ENCODE measurements around the gene CIT. TPM values are rescaled to one million over a fixed set of nuclear protein-coding genes. Genes with fewer than 3 reads are reported as not detected.

CIT gene
- total RNA-seq, 1 experiment from 2014 or later: 67.9 TPM

DNA sequence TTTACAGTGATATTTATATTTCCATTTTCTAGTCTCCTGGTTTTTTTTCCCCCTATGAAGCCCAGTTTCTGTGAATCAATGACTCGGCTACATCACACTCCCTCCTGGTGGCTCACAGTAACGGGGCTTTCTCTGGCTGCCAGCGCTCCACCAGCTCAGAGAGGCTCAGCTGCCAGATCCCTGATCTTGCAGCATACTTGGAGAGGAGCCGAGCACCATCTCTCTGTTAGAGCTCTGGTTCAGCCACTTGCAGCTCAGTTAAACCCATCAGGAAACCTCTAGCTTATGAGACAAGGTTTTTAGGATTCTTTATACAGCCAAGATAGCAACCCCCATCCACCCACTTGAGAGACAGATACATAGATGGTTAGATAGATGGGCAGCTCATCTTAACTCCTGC is 74.6 kb downstream of the CIT start:
- ChIA-PET CTCF (no interaction called here), POLR2A (no interaction called here)
- BruUV-seq (replicated peaks): no TSS peak
- TF ChIP-seq, protein P1, sequence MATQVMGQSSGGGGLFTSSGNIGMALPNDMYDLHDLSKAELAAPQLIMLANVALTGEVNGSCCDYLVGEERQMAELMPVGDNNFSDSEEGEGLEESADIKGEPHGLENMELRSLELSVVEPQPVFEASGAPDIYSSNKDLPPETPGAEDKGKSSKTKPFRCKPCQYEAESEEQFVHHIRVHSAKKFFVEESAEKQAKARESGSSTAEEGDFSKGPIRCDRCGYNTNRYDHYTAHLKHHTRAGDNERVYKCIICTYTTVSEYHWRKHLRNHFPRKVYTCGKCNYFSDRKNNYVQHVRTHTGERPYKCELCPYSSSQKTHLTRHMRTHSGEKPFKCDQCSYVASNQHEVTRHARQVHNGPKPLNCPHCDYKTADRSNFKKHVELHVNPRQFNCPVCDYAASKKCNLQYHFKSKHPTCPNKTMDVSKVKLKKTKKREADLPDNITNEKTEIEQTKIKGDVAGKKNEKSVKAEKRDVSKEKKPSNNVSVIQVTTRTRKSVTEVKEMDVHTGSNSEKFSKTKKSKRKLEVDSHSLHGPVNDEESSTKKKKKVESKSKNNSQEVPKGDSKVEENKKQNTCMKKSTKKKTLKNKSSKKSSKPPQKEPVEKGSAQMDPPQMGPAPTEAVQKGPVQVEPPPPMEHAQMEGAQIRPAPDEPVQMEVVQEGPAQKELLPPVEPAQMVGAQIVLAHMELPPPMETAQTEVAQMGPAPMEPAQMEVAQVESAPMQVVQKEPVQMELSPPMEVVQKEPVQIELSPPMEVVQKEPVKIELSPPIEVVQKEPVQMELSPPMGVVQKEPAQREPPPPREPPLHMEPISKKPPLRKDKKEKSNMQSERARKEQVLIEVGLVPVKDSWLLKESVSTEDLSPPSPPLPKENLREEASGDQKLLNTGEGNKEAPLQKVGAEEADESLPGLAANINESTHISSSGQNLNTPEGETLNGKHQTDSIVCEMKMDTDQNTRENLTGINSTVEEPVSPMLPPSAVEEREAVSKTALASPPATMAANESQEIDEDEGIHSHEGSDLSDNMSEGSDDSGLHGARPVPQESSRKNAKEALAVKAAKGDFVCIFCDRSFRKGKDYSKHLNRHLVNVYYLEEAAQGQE (IDR thresholded peaks at IDR 0.05; ENCODE audit: insufficient read depth in 1 of 2, low read depth in 2 of 2, low read length in 1 of 2): no peak
- TF ChIP-seq TCF7L2 (IDR thresholded peaks at IDR 0.05; ENCODE audit: low read depth, low read length) (no peak), SIN3A (IDR thresholded peaks at IDR 0.05; ENCODE audit: borderline replicate concordance, insufficient read depth, low read depth, low read length) (no peak), POLR2AphosphoS5 (IDR thresholded peaks at IDR 0.05; ENCODE audit: low read depth, low read length) (no peak)
- TF ChIP-seq, protein P2, sequence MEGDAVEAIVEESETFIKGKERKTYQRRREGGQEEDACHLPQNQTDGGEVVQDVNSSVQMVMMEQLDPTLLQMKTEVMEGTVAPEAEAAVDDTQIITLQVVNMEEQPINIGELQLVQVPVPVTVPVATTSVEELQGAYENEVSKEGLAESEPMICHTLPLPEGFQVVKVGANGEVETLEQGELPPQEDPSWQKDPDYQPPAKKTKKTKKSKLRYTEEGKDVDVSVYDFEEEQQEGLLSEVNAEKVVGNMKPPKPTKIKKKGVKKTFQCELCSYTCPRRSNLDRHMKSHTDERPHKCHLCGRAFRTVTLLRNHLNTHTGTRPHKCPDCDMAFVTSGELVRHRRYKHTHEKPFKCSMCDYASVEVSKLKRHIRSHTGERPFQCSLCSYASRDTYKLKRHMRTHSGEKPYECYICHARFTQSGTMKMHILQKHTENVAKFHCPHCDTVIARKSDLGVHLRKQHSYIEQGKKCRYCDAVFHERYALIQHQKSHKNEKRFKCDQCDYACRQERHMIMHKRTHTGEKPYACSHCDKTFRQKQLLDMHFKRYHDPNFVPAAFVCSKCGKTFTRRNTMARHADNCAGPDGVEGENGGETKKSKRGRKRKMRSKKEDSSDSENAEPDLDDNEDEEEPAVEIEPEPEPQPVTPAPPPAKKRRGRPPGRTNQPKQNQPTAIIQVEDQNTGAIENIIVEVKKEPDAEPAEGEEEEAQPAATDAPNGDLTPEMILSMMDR (IDR thresholded peaks at IDR 0.05): no peak
- Histone ChIP-seq H3K27me3 (ENCODE audit: control insufficient read depth, insufficient read depth, low read length) (no peaks in the 10 kb centered on the region), H3K36me3 (ENCODE audit: control insufficient read depth, insufficient read depth, low read length) (no peaks in the 10 kb centered on the region), H3K9me3 (ENCODE audit: control insufficient read depth, insufficient read depth, low read depth, low read length) (peaks cover 6% of the 10 kb centered on the region; the same call in 1 of the 2 replicates), H3K4me3 (ENCODE audit: low read depth in 2 of 2, low read length in 2 of 2) (no peak overlapping the region), H3K27ac (ENCODE audit: low read length) (no peak overlapping the region), H3K4me1 (ENCODE audit: control insufficient read depth, insufficient read depth, low read length) (no peaks in the 10 kb centered on the region)
- in situ Hi-C loops (cut with HindIII; ENCODE audit: low pct_unique_long_range_greater_than_20kb, low sequenced_read_pairs) (no loop called here), intact Hi-C loops (cut with micrococcal nuclease; ENCODE audit: unreplicated experiment) (no loop called here)
- DNase-seq (ENCODE audit: low read depth, low spot score) (no peak), ATAC-seq (no peak)

DNA sequence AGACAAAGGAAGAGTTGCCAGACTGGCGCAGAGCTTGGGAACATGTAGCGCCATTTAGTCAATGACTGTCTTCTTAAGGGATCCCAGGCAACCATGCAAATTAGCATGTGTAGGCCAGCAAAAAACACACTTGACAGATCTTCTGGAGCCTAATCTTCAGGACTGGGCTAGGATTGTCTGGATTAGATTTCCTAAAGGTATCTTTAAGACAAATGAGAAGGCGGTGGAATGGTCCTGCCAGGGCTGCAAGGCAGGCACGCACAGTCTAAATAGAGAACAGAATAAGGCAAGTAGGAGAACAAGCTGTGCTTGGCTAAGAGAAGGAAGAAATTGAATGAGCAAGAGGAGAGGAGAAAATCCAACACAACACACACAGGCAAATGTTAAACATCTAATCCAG is 80.0 kb downstream of the CIT start:
- in situ Hi-C loops (cut with HindIII; ENCODE audit: low pct_unique_long_range_greater_than_20kb, low sequenced_read_pairs): no loop called here

More for the DNA sequence above, 80.0 kb downstream of the CIT start:
- ChIA-PET CTCF (no interaction called here), POLR2A (no interaction called here)
- no peak for DNase-seq (ENCODE audit: low read depth, low spot score)
- TF ChIP-seq POLR2AphosphoS5 (IDR thresholded peaks at IDR 0.05; ENCODE audit: low read depth, low read length) (no peak), SIN3A (IDR thresholded peaks at IDR 0.05; ENCODE audit: borderline replicate concordance, insufficient read depth, low read depth, low read length) (no peak), TCF7L2 (IDR thresholded peaks at IDR 0.05; ENCODE audit: low read depth, low read length) (no peak)
- TF ChIP-seq, protein P2 (IDR thresholded peaks at IDR 0.05): no peak
- TF ChIP-seq, protein P1 (IDR thresholded peaks at IDR 0.05; ENCODE audit: insufficient read depth in 1 of 2, low read depth in 2 of 2, low read length in 1 of 2): no peak
- Histone ChIP-seq H3K4me1 (ENCODE audit: control insufficient read depth, insufficient read depth, low read length) (no peaks in the 10 kb centered on the region), H3K27ac (ENCODE audit: low read length) (no peak overlapping the region), H3K36me3 (ENCODE audit: control insufficient read depth, insufficient read depth, low read length) (no peaks in the 10 kb centered on the region; the same call in 1 of the 2 replicates), H3K9me3 (ENCODE audit: control insufficient read depth, insufficient read depth, low read depth, low read length) (no peaks in the 10 kb centered on the region), H3K4me3 (ENCODE audit: low read depth in 2 of 2, low read length in 2 of 2) (no peak overlapping the region), H3K27me3 (ENCODE audit: control insufficient read depth, insufficient read depth, low read length) (no peaks in the 10 kb centered on the region)
- no peak for ATAC-seq
- no TSS peak for BruUV-seq (replicated peaks)
- intact Hi-C loops (cut with micrococcal nuclease; ENCODE audit: unreplicated experiment): no loop called here
